Hematopoietic multipotent progenitor cell (in vitro differentiated cells): ENCODE results near the gene TIMM44. TPM values are rescaled to one million over a fixed set of nuclear protein-coding genes. Genes with fewer than 3 reads are reported as not detected.
"Not testable (repeated sequence)": the region's sequence is repeated elsewhere in the genome, so short reads cannot be mapped to it uniquely, and the experiment has no call there.

Experiments used
- DNase-seq, 3 donors: peaks; one replicate each; pipeline ENCODE4 v3.0.0-alpha.2; 2011 to 2015; ENCODE audit warnings: low read depth in 2 of 3, low spot score in 2 of 3
- total RNA-seq: library from RNA; depleted of rRNA; stranded (reverse); fragments of >200 nt; gene quantifications from one replicate; pipeline ENCODE4 v1.2.3, GENCODE V29; 2012

TIMM44 gene
- total RNA-seq, 1 donor = 44.7 TPM

- no peak for DNase-seq
Observed at GRCh38 chr19:7977021-7977722, 33.7 kb upstream of the TIMM44 start.

GRCh38 chr19:7976461-7976860, 33.0 kb upstream of the TIMM44 start:
- DNase-seq = no peak

GRCh38 chr19:7975037-7975436, 31.6 kb upstream of the TIMM44 start:
- DNase-seq = no peak

GRCh38 chr19:7973883-7974282, 30.4 kb upstream of the TIMM44 start:
- DNase-seq = no peak

- DNase-seq = no peak
Observed at GRCh38 chr19:7971553-7972520, 28.4 kb upstream of the TIMM44 start.

- DNase-seq = peak in 2 of 3 donors; percentile 36 to 49
Observed at GRCh38 chr19:7970716-7971448, 27.4 kb upstream of the TIMM44 start.

GRCh38 chr19:7969555-7969939, 26.1 kb upstream of the TIMM44 start:
- no peak for DNase-seq

- DNase-seq = no peak
Observed at GRCh38 chr19:7968796-7969554, 25.5 kb upstream of the TIMM44 start.

GRCh38 chr19:7968008-7968795, 24.7 kb upstream of the TIMM44 start:
- no peak for DNase-seq

- no peak for DNase-seq
Observed at GRCh38 chr19:7965921-7966665, 22.6 kb upstream of the TIMM44 start.

GRCh38 chr19:7965259-7965841, 21.9 kb upstream of the TIMM44 start:
- no peak for DNase-seq

GRCh38 chr19:7963566-7963965, 20.1 kb upstream of the TIMM44 start:
- DNase-seq = no peak

- no peak for DNase-seq
Observed at GRCh38 chr19:7962644-7963268, 19.3 kb upstream of the TIMM44 start.

GRCh38 chr19:7961920-7962626, 18.6 kb upstream of the TIMM44 start:
- DNase-seq = no peak

GRCh38 chr19:7961082-7961481, 17.6 kb upstream of the TIMM44 start:
- not testable (repeated sequence) for DNase-seq

GRCh38 chr19:7959211-7959610, 15.7 kb upstream of the TIMM44 start:
- DNase-seq = peak in 2 of 3 donors; percentile 18 to 57

GRCh38 chr19:7955696-7956095, 12.2 kb upstream of the TIMM44 start:
- no peak for DNase-seq
